Measurements from ENCODE around the gene PEX5L. TPM values are rescaled to one million over a fixed set of nuclear protein-coding genes. Genes with fewer than 3 reads are reported as not detected.

PEX5L gene
- polyA plus RNA-seq, 1 donor from 2014 or later = 1.0 TPM

DNA sequence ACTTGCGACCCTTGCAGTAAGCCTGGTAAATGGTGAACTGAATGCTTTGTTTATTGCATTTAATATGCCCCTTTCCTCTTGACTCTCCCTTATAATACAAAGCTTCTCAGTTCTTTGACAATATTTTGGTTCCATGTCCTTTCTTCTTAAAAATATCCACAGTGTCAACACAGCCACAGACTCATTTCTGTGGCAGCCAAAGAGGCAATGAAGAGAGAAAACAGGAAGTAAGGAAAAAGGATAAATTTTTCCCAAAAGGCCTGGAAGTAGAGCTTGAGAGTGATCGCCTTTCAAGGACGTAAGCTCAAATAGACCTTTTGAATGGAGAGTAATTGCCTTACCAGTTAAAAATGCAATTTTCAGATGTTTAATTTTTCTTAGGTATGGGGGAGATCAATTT lies 59.4 kb downstream of the PEX5L start:
- Histone ChIP-seq H3K79me2 (replicated peaks; ENCODE audit: insufficient read depth, low read length) (no peaks in the 10 kb centered on the region), H2AFZ (ENCODE audit: low read depth, low read length) (no peak overlapping the region), H3K27me3 (ENCODE audit: insufficient read depth, low read depth, low read length) (no peaks in the 10 kb centered on the region), H3F3A (ENCODE audit: insufficient read depth, low read length, poor library complexity, severe bottlenecking) (no peaks in the 10 kb centered on the region), H3K9ac (ENCODE audit: low read length) (no peak overlapping the region), H3K4me3 (ENCODE audit: low read length) (no peak overlapping the region), H4K20me1 (ENCODE audit: insufficient read depth) (no peaks in the 10 kb centered on the region), H3K4me2 (ENCODE audit: low read length) (no peak overlapping the region), H3K27ac (ENCODE audit: low read length) (no peak overlapping the region), H3K9me3 (ENCODE audit: low read length) (no peaks in the 10 kb centered on the region), H3K36me3 (ENCODE audit: insufficient read depth, low read length) (no peaks in the 10 kb centered on the region), H3K9me2 (ENCODE audit: insufficient read depth, low read length) (no peaks in the 10 kb centered on the region)
- TF ChIP-seq, protein P1, sequence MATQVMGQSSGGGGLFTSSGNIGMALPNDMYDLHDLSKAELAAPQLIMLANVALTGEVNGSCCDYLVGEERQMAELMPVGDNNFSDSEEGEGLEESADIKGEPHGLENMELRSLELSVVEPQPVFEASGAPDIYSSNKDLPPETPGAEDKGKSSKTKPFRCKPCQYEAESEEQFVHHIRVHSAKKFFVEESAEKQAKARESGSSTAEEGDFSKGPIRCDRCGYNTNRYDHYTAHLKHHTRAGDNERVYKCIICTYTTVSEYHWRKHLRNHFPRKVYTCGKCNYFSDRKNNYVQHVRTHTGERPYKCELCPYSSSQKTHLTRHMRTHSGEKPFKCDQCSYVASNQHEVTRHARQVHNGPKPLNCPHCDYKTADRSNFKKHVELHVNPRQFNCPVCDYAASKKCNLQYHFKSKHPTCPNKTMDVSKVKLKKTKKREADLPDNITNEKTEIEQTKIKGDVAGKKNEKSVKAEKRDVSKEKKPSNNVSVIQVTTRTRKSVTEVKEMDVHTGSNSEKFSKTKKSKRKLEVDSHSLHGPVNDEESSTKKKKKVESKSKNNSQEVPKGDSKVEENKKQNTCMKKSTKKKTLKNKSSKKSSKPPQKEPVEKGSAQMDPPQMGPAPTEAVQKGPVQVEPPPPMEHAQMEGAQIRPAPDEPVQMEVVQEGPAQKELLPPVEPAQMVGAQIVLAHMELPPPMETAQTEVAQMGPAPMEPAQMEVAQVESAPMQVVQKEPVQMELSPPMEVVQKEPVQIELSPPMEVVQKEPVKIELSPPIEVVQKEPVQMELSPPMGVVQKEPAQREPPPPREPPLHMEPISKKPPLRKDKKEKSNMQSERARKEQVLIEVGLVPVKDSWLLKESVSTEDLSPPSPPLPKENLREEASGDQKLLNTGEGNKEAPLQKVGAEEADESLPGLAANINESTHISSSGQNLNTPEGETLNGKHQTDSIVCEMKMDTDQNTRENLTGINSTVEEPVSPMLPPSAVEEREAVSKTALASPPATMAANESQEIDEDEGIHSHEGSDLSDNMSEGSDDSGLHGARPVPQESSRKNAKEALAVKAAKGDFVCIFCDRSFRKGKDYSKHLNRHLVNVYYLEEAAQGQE (IDR thresholded peaks at IDR 0.05; ENCODE audit: borderline replicate concordance) = no peak
- TF ChIP-seq POLR2AphosphoS5 (IDR thresholded peaks at IDR 0.05) = no peak
- no peak for TF ChIP-seq MXI1 (conservative IDR thresholded peaks at IDR 0.05; ENCODE audit: poor library complexity, severe bottlenecking)
- TF ChIP-seq TAF1 (IDR thresholded peaks at IDR 0.05; ENCODE audit: low read depth) = no peak
- TF ChIP-seq, protein P2, sequence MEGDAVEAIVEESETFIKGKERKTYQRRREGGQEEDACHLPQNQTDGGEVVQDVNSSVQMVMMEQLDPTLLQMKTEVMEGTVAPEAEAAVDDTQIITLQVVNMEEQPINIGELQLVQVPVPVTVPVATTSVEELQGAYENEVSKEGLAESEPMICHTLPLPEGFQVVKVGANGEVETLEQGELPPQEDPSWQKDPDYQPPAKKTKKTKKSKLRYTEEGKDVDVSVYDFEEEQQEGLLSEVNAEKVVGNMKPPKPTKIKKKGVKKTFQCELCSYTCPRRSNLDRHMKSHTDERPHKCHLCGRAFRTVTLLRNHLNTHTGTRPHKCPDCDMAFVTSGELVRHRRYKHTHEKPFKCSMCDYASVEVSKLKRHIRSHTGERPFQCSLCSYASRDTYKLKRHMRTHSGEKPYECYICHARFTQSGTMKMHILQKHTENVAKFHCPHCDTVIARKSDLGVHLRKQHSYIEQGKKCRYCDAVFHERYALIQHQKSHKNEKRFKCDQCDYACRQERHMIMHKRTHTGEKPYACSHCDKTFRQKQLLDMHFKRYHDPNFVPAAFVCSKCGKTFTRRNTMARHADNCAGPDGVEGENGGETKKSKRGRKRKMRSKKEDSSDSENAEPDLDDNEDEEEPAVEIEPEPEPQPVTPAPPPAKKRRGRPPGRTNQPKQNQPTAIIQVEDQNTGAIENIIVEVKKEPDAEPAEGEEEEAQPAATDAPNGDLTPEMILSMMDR (IDR thresholded peaks at IDR 0.05; ENCODE audit: poor library complexity, severe bottlenecking) = no peak
- TF ChIP-seq EP300 (conservative IDR thresholded peaks at IDR 0.05; ENCODE audit: poor library complexity, severe bottlenecking) = no peak
- TF ChIP-seq SMC3 (conservative IDR thresholded peaks at IDR 0.05; ENCODE audit: poor library complexity) = no peak
- TF ChIP-seq EZH2 (IDR thresholded peaks at IDR 0.05; ENCODE audit: borderline replicate concordance, insufficient read depth, low read length, poor library complexity, severe bottlenecking) = no peak
- no peak for TF ChIP-seq RAD21 (conservative IDR thresholded peaks at IDR 0.05)

DNA sequence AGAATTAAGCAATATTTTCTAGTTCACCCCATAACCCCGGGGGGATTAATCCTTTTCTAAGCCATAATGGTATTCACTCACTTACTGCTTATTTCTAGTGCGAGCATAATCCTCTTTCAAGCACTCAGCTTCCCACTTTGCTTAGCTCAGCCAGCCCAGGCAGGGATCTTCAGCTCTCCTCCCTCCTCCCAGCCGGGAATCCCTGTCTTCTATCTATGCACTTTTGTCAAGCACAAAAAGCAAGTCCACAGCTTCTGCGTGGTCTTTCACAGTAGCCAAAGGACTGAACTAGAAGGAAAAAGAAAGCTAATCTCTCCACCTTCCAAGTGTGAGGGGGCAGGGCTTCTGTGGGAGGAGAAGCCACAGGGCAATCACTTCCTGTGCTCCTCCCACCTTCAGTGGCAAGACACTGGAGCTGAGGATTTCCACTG lies 62.8 kb downstream of the PEX5L start:
- Histone ChIP-seq H3K79me2 (replicated peaks; ENCODE audit: insufficient read depth, low read length) (no peaks in the 10 kb centered on the region), H3K9ac (ENCODE audit: low read length) (no peak overlapping the region), H3K9me3 (ENCODE audit: low read length) (no peaks in the 10 kb centered on the region), H3K4me2 (ENCODE audit: low read length) (no peak overlapping the region), H4K20me1 (ENCODE audit: insufficient read depth) (no peaks in the 10 kb centered on the region), H3K36me3 (ENCODE audit: insufficient read depth, low read length) (no peaks in the 10 kb centered on the region), H3K27ac (ENCODE audit: low read length) (no peak overlapping the region), H3K27me3 (ENCODE audit: insufficient read depth, low read depth, low read length) (no peaks in the 10 kb centered on the region), H3K9me2 (ENCODE audit: insufficient read depth, low read length) (no peaks in the 10 kb centered on the region), H3F3A (ENCODE audit: insufficient read depth, low read length, poor library complexity, severe bottlenecking) (no peaks in the 10 kb centered on the region), H2AFZ (ENCODE audit: low read depth, low read length) (no peak overlapping the region), H3K4me3 (ENCODE audit: low read length) (no peak overlapping the region)
- no peak for TF ChIP-seq POLR2AphosphoS5 (IDR thresholded peaks at IDR 0.05)
- TF ChIP-seq, protein P2 (IDR thresholded peaks at IDR 0.05; ENCODE audit: poor library complexity, severe bottlenecking) = no peak
- TF ChIP-seq EP300 (conservative IDR thresholded peaks at IDR 0.05; ENCODE audit: poor library complexity, severe bottlenecking) = no peak
- no peak for TF ChIP-seq MXI1 (conservative IDR thresholded peaks at IDR 0.05; ENCODE audit: poor library complexity, severe bottlenecking)
- TF ChIP-seq EZH2 (IDR thresholded peaks at IDR 0.05; ENCODE audit: borderline replicate concordance, insufficient read depth, low read length, poor library complexity, severe bottlenecking) = no peak
- no peak for TF ChIP-seq SMC3 (conservative IDR thresholded peaks at IDR 0.05; ENCODE audit: poor library complexity)
- no peak for TF ChIP-seq TAF1 (IDR thresholded peaks at IDR 0.05; ENCODE audit: low read depth)
- TF ChIP-seq, protein P1 (IDR thresholded peaks at IDR 0.05; ENCODE audit: borderline replicate concordance) = no peak
- no peak for TF ChIP-seq RAD21 (conservative IDR thresholded peaks at IDR 0.05)
